ENCODE measurements around the gene PADI3. TPM values are rescaled to one million over a fixed set of nuclear protein-coding genes. Genes with fewer than 3 reads are reported as not detected.

PADI3 gene
- polyA plus RNA-seq, 1 of the 3 experiments (the other 2 are of a cell fraction): 0.30 TPM

- CTCF ChIA-PET: interaction anchor here (0.8 to 3.2 kb wide), 5 partner anchors 15 to 90 kb away, joined by 3 to 9 read pairs (median 3); no protein-coding TSS in a partner anchor
Measured at GRCh38 chr1:17216078-17216477, 32.8 kb upstream of the PADI3 start.

More at GRCh38 chr1:17216078-17216477, 32.8 kb upstream of the PADI3 start:
- Histone ChIP-seq H3K9me3 (no peaks in the 10 kb centered on the region), H3K4me2 (no peak overlapping the region), H3K27ac (ENCODE audit: low read depth in 2 of 2, low read length in 1 of 2) (no peak overlapping the region), H3K36me3 (replicated peaks in 1 of 2; ENCODE audit: control insufficient read depth in 1 of 2, insufficient read depth in 2 of 2, low read length in 1 of 2) (no peaks in the 10 kb centered on the region), H3K4me3 (ENCODE audit: low read depth in 2 of 2, low read length in 1 of 2) (no peak overlapping the region), H4K20me1 (ENCODE audit: insufficient read depth) (no peaks in the 10 kb centered on the region), H3K79me2 (ENCODE audit: insufficient read depth) (no peaks in the 10 kb centered on the region), H3K4me1 (ENCODE audit: control insufficient read depth in 1 of 2, insufficient read depth in 2 of 2, low read depth in 1 of 2, low read length in 1 of 2) (peaks cover 7 to 12% of the 10 kb centered on the region in 2 experiments; a peak in 3 of 4 replicates), H3F3A (replicated peaks; ENCODE audit: insufficient read depth) (peaks cover 3% of the 10 kb centered on the region), H3K27me3 (ENCODE audit: insufficient read depth) (no peaks in the 10 kb centered on the region), H3K9me2 (no peaks in the 10 kb centered on the region), H3K9ac (no peak overlapping the region), H2AFZ (ENCODE audit: low read depth) (no peak overlapping the region)
- TF ChIP-seq RFX5 (IDR thresholded peaks at IDR 0.05; ENCODE audit: low read length): no peak
- TF ChIP-seq NRF1 (IDR thresholded peaks at IDR 0.05; ENCODE audit: low read depth, low read length): no peak
- no peak for TF ChIP-seq NFIC (IDR thresholded peaks at IDR 0.05; ENCODE audit: borderline replicate concordance)
- TF ChIP-seq ZBTB33 (IDR thresholded peaks at IDR 0.05; ENCODE audit: borderline replicate concordance, low read depth): no peak
- TF ChIP-seq TCF12 (IDR thresholded peaks at IDR 0.05): no peak
- no peak for TF ChIP-seq RXRA (IDR thresholded peaks at IDR 0.05; ENCODE audit: borderline replicate concordance, low read depth)
- no peak for TF ChIP-seq TEAD4 (IDR thresholded peaks at IDR 0.05; ENCODE audit: borderline replicate concordance, insufficient read depth)
- TF ChIP-seq, protein P1, sequence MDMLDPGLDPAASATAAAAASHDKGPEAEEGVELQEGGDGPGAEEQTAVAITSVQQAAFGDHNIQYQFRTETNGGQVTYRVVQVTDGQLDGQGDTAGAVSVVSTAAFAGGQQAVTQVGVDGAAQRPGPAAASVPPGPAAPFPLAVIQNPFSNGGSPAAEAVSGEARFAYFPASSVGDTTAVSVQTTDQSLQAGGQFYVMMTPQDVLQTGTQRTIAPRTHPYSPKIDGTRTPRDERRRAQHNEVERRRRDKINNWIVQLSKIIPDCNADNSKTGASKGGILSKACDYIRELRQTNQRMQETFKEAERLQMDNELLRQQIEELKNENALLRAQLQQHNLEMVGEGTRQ (IDR thresholded peaks at IDR 0.05; ENCODE audit: borderline replicate concordance, low read depth, low read length): no peak
- no peak for TF ChIP-seq POLR2AphosphoS5 (IDR thresholded peaks at IDR 0.05; ENCODE audit: low read depth, low read length)
- TF ChIP-seq MXI1 (IDR thresholded peaks at IDR 0.05; ENCODE audit: low read depth, low read length): no peak
- TF ChIP-seq MEF2A (IDR thresholded peaks at IDR 0.05; ENCODE audit: borderline replicate concordance, low read depth): no peak
- TF ChIP-seq USF1 (IDR thresholded peaks at IDR 0.05; ENCODE audit: borderline replicate concordance, low read depth): no peak
- TF ChIP-seq TAF1 (IDR thresholded peaks at IDR 0.05; ENCODE audit: borderline replicate concordance, low read depth, low read length): no peak
- no peak for TF ChIP-seq RAD21 (IDR thresholded peaks at IDR 0.05; ENCODE audit: low read length)
- TF ChIP-seq, protein P2, sequence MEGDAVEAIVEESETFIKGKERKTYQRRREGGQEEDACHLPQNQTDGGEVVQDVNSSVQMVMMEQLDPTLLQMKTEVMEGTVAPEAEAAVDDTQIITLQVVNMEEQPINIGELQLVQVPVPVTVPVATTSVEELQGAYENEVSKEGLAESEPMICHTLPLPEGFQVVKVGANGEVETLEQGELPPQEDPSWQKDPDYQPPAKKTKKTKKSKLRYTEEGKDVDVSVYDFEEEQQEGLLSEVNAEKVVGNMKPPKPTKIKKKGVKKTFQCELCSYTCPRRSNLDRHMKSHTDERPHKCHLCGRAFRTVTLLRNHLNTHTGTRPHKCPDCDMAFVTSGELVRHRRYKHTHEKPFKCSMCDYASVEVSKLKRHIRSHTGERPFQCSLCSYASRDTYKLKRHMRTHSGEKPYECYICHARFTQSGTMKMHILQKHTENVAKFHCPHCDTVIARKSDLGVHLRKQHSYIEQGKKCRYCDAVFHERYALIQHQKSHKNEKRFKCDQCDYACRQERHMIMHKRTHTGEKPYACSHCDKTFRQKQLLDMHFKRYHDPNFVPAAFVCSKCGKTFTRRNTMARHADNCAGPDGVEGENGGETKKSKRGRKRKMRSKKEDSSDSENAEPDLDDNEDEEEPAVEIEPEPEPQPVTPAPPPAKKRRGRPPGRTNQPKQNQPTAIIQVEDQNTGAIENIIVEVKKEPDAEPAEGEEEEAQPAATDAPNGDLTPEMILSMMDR (IDR thresholded peaks at IDR 0.05): no peak
- no peak for TF ChIP-seq IRF3 (IDR thresholded peaks at IDR 0.05; ENCODE audit: low read depth, low read length)
- TF ChIP-seq, protein P3, sequence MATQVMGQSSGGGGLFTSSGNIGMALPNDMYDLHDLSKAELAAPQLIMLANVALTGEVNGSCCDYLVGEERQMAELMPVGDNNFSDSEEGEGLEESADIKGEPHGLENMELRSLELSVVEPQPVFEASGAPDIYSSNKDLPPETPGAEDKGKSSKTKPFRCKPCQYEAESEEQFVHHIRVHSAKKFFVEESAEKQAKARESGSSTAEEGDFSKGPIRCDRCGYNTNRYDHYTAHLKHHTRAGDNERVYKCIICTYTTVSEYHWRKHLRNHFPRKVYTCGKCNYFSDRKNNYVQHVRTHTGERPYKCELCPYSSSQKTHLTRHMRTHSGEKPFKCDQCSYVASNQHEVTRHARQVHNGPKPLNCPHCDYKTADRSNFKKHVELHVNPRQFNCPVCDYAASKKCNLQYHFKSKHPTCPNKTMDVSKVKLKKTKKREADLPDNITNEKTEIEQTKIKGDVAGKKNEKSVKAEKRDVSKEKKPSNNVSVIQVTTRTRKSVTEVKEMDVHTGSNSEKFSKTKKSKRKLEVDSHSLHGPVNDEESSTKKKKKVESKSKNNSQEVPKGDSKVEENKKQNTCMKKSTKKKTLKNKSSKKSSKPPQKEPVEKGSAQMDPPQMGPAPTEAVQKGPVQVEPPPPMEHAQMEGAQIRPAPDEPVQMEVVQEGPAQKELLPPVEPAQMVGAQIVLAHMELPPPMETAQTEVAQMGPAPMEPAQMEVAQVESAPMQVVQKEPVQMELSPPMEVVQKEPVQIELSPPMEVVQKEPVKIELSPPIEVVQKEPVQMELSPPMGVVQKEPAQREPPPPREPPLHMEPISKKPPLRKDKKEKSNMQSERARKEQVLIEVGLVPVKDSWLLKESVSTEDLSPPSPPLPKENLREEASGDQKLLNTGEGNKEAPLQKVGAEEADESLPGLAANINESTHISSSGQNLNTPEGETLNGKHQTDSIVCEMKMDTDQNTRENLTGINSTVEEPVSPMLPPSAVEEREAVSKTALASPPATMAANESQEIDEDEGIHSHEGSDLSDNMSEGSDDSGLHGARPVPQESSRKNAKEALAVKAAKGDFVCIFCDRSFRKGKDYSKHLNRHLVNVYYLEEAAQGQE (IDR thresholded peaks at IDR 0.05; ENCODE audit: low read depth, low read length): no peak
- TF ChIP-seq, protein P4, sequence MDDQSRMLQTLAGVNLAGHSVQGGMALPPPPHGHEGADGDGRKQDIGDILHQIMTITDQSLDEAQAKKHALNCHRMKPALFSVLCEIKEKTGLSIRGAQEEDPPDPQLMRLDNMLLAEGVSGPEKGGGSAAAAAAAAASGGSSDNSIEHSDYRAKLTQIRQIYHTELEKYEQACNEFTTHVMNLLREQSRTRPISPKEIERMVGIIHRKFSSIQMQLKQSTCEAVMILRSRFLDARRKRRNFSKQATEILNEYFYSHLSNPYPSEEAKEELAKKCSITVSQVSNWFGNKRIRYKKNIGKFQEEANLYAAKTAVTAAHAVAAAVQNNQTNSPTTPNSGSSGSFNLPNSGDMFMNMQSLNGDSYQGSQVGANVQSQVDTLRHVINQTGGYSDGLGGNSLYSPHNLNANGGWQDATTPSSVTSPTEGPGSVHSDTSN (IDR thresholded peaks at IDR 0.05): no peak
- TF ChIP-seq SIN3A (IDR thresholded peaks at IDR 0.05; ENCODE audit: borderline replicate concordance, low read depth, low read length): no peak
- TF ChIP-seq YY1 (IDR thresholded peaks at IDR 0.05; ENCODE audit: low read depth): no peak
- POLR2A ChIA-PET: no interaction called here
- WGBS (ENCODE audit: low lambda C conversion rate): 82% methylated on average over 5 of the region's 5 CpGs
- DNase-seq: no peak
